SKM-1 (cell line): ENCODE measurements around the gene OXTR.

Experiments used
- DNase-seq: peaks from one replicate; lab custom pipeline; 2025; ENCODE audit not compliant: unreplicated experiment; lab: John Stamatoyannopoulos, UW

Gene OXTR

DNA sequence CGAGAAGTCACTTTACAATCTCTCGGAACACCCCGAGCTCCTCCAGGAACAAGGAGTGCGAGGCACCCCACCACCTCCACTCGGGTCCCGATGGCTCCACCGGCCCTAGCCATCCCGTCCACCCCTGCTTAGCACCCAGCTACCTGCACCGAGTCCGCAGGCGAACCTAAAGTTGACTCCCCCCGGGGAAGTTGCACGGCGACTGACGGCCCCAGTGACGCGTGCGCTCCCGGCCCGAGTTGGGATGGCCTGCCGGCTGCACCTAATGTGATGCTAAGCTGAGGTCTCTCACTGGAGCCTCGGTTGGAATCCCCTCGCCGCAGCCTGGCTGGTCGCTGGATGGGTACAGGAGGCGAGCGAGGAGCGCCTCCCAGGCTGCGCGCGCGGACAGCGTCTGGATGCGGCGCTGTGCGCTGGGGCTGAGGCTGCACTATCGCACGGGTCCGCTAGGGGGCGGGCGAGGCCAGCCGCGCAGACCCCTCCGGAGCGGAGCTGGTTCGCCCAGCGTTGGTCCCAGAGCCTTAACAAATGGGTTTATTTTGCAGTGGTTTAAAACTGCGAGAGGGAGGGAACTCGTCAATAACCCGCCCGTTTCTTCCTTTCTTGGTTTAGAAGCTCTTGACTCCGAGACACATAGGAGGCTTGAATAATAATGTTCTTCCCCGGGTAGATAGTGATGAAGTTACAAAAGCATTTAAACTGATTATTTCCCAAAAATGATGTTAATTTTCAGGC is at the start of gene OXTR:
TSS of gene OXTR (minus strand) at position 526 of the 735 bp plus-strand sequence. CDS start 1,426 bp downstream, outside the sequence.
- DNase-seq = peak; percentile 7

GRCh38 chr3:8817486-8817885 is 48.1 kb upstream of the OXTR start:
- DNase-seq = no peak

GRCh38 chr3:8816106-8816505 is 46.7 kb upstream of the OXTR start:
- DNase-seq = no peak

DNA sequence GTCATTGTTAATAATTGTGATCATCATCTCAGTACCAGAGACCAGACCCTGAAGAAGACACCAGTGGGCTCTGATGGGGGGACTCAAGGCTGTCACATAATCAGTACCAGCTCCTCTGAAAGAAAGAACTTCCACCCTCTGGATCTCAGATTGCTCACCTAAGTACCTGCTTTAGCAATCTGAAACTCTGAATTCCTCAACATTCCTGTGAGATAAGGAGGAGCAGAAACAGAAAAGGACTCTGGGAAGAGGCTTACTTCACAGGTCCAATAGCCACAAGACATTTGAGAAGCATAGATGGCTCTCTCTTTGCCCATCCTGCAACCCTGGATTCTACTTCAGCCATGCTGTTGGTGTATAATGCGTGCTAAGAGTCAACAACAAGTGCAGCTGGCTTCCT is 44.0 kb upstream of the OXTR start:
- DNase-seq = no peak

GRCh38 chr3:8810561-8810960 is 41.1 kb upstream of the OXTR start:
- no peak for DNase-seq

DNA sequence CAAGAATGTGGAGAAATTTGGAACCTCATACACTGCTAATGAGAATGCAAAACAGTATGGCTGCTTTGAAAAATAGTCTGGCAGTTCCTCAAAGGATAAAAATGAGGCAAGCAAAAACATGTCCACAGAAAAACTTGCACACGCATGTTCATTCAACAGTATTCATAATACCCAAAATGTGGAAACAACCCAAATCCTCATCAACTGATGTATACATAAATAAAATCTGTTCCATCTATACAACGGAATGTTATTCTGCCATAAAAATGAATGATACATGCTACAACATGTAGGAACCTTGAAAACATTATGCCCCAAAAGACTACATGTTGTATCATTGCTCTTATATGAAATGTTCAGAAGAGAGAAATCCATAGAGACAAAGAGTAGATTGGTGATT is 36.4 kb upstream of the OXTR start:
- no peak for DNase-seq

- DNase-seq = no peak
These were observed 32.8 kb upstream of the OXTR start for GRCh38 chr3:8802256-8802655.

- no peak for DNase-seq
These were observed 30.6 kb upstream of the OXTR start for GRCh38 chr3:8800016-8800415.

DNA sequence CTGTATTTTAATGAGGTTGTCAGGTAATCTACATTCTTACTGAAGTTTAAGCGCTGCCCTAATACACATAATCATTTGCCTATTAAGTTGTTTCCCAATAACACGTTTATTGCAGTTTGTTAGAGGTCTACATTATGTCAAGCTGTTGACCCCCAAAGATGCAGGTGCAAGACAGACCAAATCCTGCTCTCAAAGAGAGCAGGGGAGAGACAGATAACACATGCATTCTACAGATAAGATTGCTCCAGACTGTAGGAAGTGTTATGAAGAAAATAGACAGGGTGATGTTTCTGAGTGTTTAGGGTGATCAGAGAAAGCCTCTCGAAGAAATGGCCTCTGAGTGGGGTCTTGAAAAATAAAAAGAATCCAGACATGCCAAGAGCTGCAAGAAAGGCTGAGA is 24.8 kb upstream of the OXTR start:
- DNase-seq = no peak

DNA sequence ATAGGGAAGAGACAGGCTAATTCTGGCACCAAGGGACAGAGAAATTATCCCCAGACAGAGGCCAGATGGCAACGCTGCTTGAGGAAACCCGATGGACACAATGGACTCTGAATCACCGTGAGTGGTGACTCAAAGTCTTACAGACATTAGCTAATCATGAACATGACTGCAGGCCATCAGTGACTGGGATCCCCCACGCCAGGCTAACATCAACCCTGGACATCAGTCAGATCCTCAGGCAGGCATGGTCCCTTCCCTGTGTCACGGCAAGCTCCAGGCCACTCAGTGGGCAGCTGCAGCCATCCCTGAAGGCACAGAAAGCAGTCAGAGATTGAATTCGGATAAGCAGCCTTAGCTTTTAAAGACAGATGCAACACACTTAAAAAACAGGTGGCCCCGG is 23.8 kb upstream of the OXTR start:
- no peak for DNase-seq

- DNase-seq = no peak
These were observed 21.1 kb upstream of the OXTR start for GRCh38 chr3:8790529-8790928.

- DNase-seq = no peak
These were observed 15.4 kb upstream of the OXTR start for GRCh38 chr3:8784676-8785435.

DNA sequence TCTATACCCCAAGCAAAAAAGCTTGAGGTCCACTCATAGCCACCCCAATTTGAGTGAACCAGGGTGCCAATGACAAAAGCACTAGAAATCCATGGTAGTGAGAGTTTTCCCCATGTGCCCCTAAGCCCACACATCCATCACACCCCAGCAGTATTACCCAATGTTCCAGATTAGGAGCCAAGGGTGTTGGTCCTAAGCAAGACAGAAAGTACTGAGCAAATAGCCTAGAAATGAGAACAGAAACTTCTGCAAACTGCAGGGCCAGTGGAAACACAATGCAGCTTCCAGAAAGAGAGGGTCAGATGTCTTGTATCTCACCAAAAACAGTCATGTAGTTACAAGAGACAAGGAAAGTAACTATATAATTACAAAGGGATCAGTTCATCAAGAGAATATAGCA is 10.9 kb upstream of the OXTR start:
- DNase-seq = no peak

GRCh38 chr3:8778475-8778874 is 9.1 kb upstream of the OXTR start:
- no peak for DNase-seq

- DNase-seq = no peak
These were observed 8.5 kb upstream of the OXTR start for GRCh38 chr3:8777978-8778267.

DNA sequence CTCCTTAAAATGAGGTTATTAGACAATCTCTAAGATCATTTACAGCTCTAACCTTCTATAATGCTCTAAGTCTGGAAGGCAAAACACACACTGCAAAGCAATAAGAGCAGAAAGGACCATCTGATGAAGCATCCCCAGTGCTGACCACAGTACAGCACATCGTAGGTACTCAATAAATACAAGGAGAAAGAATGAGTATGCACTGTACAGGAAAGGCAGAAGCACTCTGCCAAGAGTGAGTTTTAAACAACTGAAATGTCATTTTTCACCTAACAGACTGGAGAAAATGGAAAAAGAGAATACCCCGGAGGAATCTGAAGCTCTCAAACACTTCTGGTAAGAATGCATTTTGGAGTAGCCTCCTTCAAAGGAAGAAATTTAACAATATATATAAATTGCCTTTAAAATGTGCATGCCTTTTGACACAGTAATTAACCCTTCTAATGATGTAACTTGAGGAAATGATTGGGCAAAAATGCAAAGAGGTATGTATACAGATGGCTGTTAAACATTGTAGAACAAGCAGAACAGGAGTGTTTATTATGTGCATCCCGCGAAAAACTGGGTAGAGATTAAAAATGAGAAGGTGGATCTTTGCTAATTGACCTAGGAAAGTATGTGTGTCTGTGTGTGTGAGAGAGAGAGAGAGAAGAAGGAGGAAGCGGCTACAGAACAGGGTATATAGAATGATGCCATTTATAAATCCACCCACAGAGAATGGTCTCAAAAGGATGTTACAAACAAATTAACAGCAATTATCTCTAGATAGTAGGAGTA is 8.0 kb upstream of the OXTR start:
- no peak for DNase-seq

GRCh38 chr3:8776406-8776805 is 7.0 kb upstream of the OXTR start:
- no peak for DNase-seq

- DNase-seq = no peak
These were observed 6.2 kb upstream of the OXTR start for GRCh38 chr3:8775602-8776001.

DNA sequence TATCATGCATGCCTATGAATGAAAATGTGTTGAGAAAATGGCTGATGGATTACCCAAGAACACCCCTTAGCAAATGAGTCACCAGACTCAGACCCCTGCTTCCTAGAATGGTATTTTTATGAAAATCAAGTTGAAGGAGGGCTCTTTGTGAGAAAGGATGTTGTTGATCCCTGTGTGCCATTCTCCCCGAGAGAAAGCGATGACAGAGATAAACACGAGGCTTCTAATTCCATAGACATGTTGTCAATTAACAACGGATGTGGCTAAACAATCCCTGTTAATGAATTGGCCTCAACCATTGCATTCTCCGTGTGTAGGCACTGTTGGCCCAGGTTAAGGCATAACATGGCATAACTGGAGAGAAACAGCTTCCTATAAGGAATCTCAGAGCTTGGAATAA is 5.8 kb upstream of the OXTR start:
- DNase-seq = no peak

DNA sequence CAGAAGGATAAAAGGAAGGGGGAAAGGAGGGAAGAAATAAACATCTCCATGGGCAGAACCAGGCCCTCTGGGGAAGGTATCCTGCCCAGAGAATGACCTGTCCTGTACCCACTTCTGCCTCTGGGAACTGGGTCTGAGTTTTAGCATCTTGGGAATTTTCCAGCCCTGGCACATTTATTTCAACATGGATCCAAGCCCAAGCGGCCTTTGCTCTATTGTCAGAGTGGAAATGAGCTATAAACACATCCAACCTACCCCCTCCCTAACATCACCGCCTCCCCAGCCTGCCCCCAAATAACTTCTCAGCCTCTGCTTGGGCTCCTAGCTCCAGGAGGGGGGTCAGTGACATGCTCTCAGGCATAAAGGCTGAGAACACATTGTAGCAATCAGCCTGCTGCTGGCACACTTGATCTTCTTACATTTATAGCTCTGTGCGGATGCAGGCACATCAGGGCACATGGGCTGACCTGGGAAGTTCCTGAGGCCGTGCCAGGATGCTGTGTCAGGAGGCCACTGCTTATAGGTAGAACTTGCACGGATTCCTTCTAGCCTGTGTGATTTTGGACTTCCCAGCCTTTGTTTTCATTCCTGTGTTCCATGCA is 4.6 kb upstream of the OXTR start:
- no peak for DNase-seq

DNA sequence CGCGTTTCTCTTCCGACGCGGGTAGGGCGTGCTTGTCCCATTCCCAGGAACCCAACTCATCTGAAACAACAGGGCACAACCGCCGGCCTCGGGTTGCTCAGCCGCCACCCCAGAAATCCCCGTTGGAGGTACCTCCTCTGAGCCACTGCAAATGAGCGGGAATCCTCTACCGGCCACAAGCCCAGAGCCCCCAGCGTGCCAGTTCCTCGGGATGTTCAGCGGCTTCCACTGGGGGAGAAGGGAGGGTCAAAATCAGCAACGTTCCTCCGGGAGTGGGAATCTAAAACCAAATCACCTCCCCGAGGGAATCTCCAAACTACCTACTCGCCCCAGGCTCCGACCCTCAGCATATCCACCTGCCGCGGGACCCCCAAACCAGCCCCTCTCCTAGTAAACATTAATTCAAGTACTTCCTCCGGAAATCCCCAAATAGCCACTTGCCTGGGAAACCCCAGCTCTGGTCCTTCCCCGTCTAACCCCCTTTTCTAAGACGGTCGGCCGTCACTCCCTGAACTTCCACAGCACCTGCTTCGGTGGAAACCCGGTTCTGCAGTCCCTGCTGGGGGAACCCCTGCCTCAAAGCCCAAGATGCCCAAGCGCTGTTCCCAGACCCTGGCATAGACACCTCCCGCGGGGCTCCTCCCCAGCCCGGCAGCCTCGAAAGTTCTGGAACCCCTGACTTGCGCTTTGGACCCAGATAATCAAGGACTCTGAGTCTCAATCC is 887 bp downstream of the OXTR start:
- no peak for DNase-seq
